Panc1 (cell line): Measurements from ENCODE around the gene GRB7.

Experiments
- CTCF ChIP-seq: fragments of 450-650 bp; IDR thresholded peaks from 2 replicates; pipeline ENCODE4 v1.5.1; 2017; ENCODE audit warnings: mild to moderate bottlenecking
- TCF7L2 ChIP-seq: IDR thresholded peaks from 2 replicates; pipeline ENCODE4 v1.6.1; 2011; ENCODE audit warnings: mild to moderate bottlenecking, low read depth, low read length, inconsistent platforms

- TF ChIP-seq CTCF: no peak
- TF ChIP-seq TCF7L2: no peak
Observed at GRCh38 chr17:39772987-39773934, 35.5 kb downstream of the GRB7 start.
